Hepatocyte (in vitro differentiated cells): Measurements from ENCODE around the gene BACE1. TPM values are rescaled to one million over a fixed set of nuclear protein-coding genes. Genes with fewer than 3 reads are reported as not detected.

ENCODE experiments used
- DNase-seq: peaks from one replicate; pipeline ENCODE4 v3.0.0-alpha.2; 2016; ENCODE audit warnings: low spot score
- H2AFZ ChIP-seq: fragments of 200-600 bp; sonication (generic); 2 replicates; pipeline ENCODE4 v1.6.0; 2016; ENCODE audit warnings: antibody characterized with exemption, mild to moderate bottlenecking
- H3K27ac ChIP-seq: fragments of 200-600 bp; sonication (generic); 2 replicates; pipeline ENCODE4 v1.5.1; 2016; ENCODE audit warnings: mild to moderate bottlenecking
- H3K27me3 ChIP-seq: fragments of 200-600 bp; sonication (generic); 2 replicates; pipeline ENCODE4 v1.6.1; 2016
- H3K36me3 ChIP-seq: fragments of 200-600 bp; sonication (generic); replicated peaks from 2 replicates; pipeline ENCODE4 v1.5.1; 2016; ENCODE audit warnings: low read depth; ENCODE audit not compliant: insufficient read depth
- H3K4me1 ChIP-seq: fragments of 200-600 bp; sonication (generic); 2 replicates; pipeline ENCODE4 v1.5.1; 2016; ENCODE audit warnings: mild to moderate bottlenecking, moderate library complexity; ENCODE audit not compliant: insufficient read depth
- H3K4me2 ChIP-seq: fragments of 200-600 bp; sonication (generic); 2 replicates; pipeline ENCODE4 v1.6.0; 2016
- H3K4me3 ChIP-seq: fragments of 200-600 bp; sonication (generic); 2 replicates; pipeline ENCODE4 v1.5.1; 2016; ENCODE audit warnings: mild to moderate bottlenecking
- H3K79me2 ChIP-seq: fragments of 200-600 bp; sonication (generic); 2 replicates; pipeline ENCODE4 v1.6.0; 2017; ENCODE audit warnings: mild to moderate bottlenecking
- H3K9me2 ChIP-seq: fragments of 200-600 bp; sonication (generic); replicated peaks from 2 replicates; pipeline ENCODE4 v1.6.0; 2017; ENCODE audit warnings: mild to moderate bottlenecking; ENCODE audit not compliant: insufficient read depth
- H3K9me3 ChIP-seq: fragments of 200-600 bp; sonication (generic); 2 replicates; pipeline ENCODE4 v1.5.1; 2016; ENCODE audit warnings: low read depth, mild to moderate bottlenecking
- H4K20me1 ChIP-seq: fragments of 200-600 bp; sonication (generic); 2 replicates; pipeline ENCODE4 v1.6.0; 2016; ENCODE audit warnings: mild to moderate bottlenecking; ENCODE audit not compliant: insufficient read depth, poor library complexity, severe bottlenecking
- CTCF ChIP-seq: fragments of 200-600 bp; sonication (generic); IDR thresholded peaks from 2 replicates; pipeline ENCODE4 v1.5.1; 2016; ENCODE audit warnings: antibody characterized with exemption, mild to moderate bottlenecking; ENCODE audit not compliant: poor library complexity
- EZH2 ChIP-seq: fragments of 200-600 bp; sonication (generic); IDR thresholded peaks from 2 replicates; pipeline ENCODE4 v1.6.1; 2016; ENCODE audit warnings: antibody characterized with exemption, mild to moderate bottlenecking, borderline replicate concordance
- EZH2phosphoT487 ChIP-seq: fragments of 200-600 bp; sonication (generic); IDR thresholded peaks from one replicate; pipeline ENCODE4 v1.6.1; 2018; ENCODE audit warnings: antibody characterized with exemption, mild to moderate bottlenecking, low read depth, moderate library complexity; ENCODE audit not compliant: unreplicated experiment, severe bottlenecking
- WGBS: methylation state at CpG from one replicate; pipeline ENCODE4 v1.1.6; 2016; ENCODE audit warnings: low lambda C conversion rate; ENCODE audit errors: missing lambda C conversion rate; 5-methylcytosine and 5-hydroxymethylcytosine counted together
- polyA plus RNA-seq: library from polyadenylated mRNA; unstranded; fragments of >200 nt; fragmentation: Nextera tagmentation; extraction: Ambion mirVana; gene quantifications from 2 replicates; pipeline ENCODE4 v1.2.1, GENCODE V29; 2016
- total RNA-seq: library from RNA; depleted of rRNA; stranded (reverse); fragments of >200 nt; gene quantifications from 2 replicates; pipeline ENCODE4 v1.2.3, GENCODE V29; 2014

BACE1 gene
- total and polyA plus RNA-seq, 2 experiments from 2014 or later = 17.5 to 22.6 TPM

DNA sequence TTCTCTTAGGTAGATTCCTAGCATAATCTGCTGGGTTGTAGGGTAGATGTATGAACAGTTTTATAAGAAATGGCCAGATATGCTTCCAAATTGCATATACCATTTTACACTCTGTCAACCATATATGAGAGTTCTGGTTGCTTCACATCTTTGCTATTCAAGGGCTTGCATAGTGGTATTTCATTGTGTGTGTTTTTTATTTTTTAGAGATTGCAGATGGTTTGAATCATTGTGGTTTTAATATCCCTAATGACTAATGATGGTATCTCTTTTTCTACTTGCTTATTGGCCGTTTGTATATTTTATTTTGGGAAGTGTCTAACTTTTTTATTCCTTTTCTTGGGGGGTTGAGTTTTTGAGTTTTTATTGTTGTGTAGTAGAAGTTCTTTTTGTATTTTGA lies 56.6 kb downstream of the BACE1 start:
- Histone ChIP-seq H3K9me2 (no peaks in the 10 kb centered on the region), H2AFZ (no peak overlapping the region), H3K4me3 (no peak overlapping the region), H3K9me3 (no peaks in the 10 kb centered on the region), H3K4me1 (no peaks in the 10 kb centered on the region), H3K79me2 (peaks cover 5% of the 10 kb centered on the region), H3K4me2 (no peak overlapping the region), H3K27me3 (no peaks in the 10 kb centered on the region), H3K27ac (no peak overlapping the region), H4K20me1 (no peaks in the 10 kb centered on the region), H3K36me3 (no peaks in the 10 kb centered on the region)
- TF ChIP-seq CTCF (no peak), EZH2phosphoT487 (no peak), EZH2 (no peak)
- 80% methylated on average over 1 of the region's 1 CpG for whole genome bisulfite sequencing
- no peak for DNase-seq

GRCh38 chr11:117258576-117258975 lies 57.5 kb downstream of the BACE1 start:
- no peak overlapping the region for H3K4me2 ChIP-seq
- no peaks in the 10 kb centered on the region for H3K9me2 ChIP-seq
- DNase-seq = no peak
- H3K36me3 ChIP-seq = no peaks in the 10 kb centered on the region
- H3K27ac ChIP-seq = no peak overlapping the region
- H3K4me3 ChIP-seq = no peak overlapping the region
- H2AFZ ChIP-seq = no peak overlapping the region
- no peaks in the 10 kb centered on the region for H3K4me1 ChIP-seq
- H3K27me3 ChIP-seq = no peaks in the 10 kb centered on the region
- peaks cover 5% of the 10 kb centered on the region for H3K79me2 ChIP-seq
- 98% methylated on average over 2 of the region's 2 CpGs for WGBS
- no peaks in the 10 kb centered on the region for H4K20me1 ChIP-seq
- no peaks in the 10 kb centered on the region for H3K9me3 ChIP-seq
- no peak for TF ChIP-seq CTCF

GRCh38 chr11:117256573-117256972 lies 59.5 kb downstream of the BACE1 start:
- 62% methylated on average over 2 of the region's 2 CpGs for WGBS
- no peak overlapping the region for H3K27ac ChIP-seq
- no peaks in the 10 kb centered on the region for H3K4me1 ChIP-seq
- no peak overlapping the region for H3K4me3 ChIP-seq
- DNase-seq = no peak
- no peaks in the 10 kb centered on the region for H3K9me3 ChIP-seq
- no peaks in the 10 kb centered on the region for H3K27me3 ChIP-seq
- H3K36me3 ChIP-seq = no peaks in the 10 kb centered on the region
- TF ChIP-seq EZH2 (no peak), EZH2phosphoT487 (no peak), CTCF (no peak)
- H3K4me2 ChIP-seq = no peak overlapping the region
- no peak overlapping the region for H2AFZ ChIP-seq
- peaks cover 5% of the 10 kb centered on the region for H3K79me2 ChIP-seq
- no peaks in the 10 kb centered on the region for H3K9me2 ChIP-seq
- H4K20me1 ChIP-seq = no peaks in the 10 kb centered on the region

GRCh38 chr11:117255966-117256365 lies 60.1 kb downstream of the BACE1 start:
- Histone ChIP-seq H3K27ac (no peak overlapping the region), H3K4me2 (no peak overlapping the region), H3K4me3 (no peak overlapping the region), H3K9me2 (no peaks in the 10 kb centered on the region), H4K20me1 (no peaks in the 10 kb centered on the region), H3K9me3 (no peaks in the 10 kb centered on the region), H3K27me3 (no peaks in the 10 kb centered on the region), H3K4me1 (no peaks in the 10 kb centered on the region), H3K79me2 (peaks cover 5% of the 10 kb centered on the region), H3K36me3 (no peaks in the 10 kb centered on the region), H2AFZ (no peak overlapping the region)
- TF ChIP-seq EZH2phosphoT487 = no peak
- no peak for TF ChIP-seq EZH2
- no peak for TF ChIP-seq CTCF
- WGBS = 89% methylated on average over 3 of the region's 3 CpGs
- no peak for DNase-seq
